Kidney glomerular epithelial cell (primary cell): ENCODE measurements around the gene CFLAR.
"Not testable (repeated sequence)": the region's sequence is repeated elsewhere in the genome, so short reads cannot be mapped to it uniquely, and the experiment has no call there.

Source experiments
- DNase-seq: peaks from one replicate; lab custom pipeline; 2025; lab: John Stamatoyannopoulos, UW

CFLAR gene

DNA sequence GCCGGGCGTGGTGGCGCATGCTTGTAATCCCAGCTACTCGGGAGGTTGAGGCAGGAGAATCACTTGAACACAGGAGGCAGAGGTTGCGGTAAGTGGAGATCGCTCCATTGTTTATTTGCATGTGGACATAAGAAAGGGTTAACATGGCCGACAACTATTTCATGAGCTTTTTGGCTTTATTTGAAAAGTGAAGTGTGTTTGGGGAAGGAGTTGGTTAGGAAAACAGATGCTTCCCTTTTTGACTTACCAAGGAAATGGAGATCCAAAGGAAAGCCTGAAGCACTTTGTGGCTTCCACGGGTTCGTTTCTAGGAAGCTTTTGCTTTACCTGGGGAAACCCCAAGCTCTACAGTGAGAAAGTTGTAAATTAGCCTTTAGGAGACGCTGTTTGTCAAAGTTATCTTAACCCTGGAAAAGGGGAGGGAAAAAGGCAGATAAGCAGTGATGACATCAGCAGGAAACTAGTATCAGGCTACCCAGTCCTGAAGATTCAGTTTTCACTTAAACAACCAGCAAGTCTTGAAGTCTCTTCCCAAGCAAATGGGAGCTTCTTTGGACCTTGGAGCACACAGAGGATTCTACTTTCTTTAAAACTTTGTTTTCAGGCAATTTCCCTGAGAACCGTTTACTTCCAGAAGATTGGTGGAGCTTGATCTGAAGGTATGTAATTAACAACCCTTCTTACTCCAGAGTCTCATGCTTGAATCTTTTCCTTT is 66.8 kb downstream of the CFLAR start, which contains the start of gene CASP10:
TSS of gene CASP10 (plus strand) at position 492 of the 715 bp plus-strand sequence. CDS start 2,637 bp downstream, outside the sequence.
- DNase-seq, result peak; percentile 71

DNA sequence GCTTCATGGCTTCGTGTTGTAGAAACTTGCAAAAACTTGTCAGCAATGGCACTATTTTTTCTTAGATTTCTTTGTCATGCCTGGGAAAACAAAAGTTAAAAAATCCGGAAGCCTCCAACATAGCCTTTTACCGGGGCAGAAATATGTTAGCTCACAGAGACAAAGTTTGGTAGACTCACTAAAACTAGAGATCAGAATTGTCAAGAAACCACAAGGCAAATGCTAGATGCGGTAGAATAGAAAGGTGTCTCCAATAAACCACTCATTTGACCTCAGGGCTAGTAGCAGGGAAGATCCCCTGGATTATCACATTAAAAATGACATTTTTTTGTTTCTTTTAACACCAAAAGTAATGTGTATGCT is 67.4 kb downstream of the CFLAR start:
- DNase-seq, result no peak

DNA sequence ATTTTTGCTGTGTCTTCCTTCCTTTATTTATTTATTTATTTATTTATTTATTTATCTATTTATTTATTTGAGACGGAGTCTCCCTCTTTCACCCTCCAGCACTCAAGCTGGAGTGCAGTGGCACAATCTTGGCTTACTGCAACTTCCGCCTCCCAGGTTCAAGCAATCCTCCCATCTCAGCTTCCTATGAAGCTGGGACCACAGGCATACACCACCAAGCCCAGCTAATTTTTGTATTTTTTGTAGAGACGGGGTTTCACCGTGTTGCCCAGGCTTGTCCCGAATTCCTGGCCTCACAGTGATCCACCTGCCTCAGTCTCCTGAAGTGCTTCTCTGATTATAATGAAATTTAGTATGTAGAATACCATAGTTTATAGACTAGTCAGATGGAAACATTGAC is 67.9 kb downstream of the CFLAR start:
- not testable (repeated sequence) for DNase-seq

DNA sequence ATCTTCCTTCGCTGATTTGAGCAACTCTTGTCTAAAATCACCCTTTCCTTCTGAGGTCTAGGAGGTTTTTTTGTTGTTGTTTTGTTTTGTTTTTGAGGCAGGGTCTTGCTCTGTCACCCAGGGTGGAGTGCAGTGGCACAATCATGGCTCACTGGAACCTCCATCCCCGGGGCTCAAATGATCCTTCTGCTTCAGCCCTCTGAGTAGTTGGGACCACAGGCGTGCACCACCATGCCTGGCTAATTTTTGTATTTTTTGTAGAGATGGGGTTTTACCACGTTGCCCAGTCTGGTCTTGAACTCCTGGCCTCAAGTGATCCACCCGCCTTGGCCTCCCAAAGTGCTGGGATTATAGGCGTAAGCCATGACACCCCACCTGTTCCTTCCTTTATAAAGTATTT is 68.3 kb downstream of the CFLAR start:
- DNase-seq, result not testable (repeated sequence)

DNA sequence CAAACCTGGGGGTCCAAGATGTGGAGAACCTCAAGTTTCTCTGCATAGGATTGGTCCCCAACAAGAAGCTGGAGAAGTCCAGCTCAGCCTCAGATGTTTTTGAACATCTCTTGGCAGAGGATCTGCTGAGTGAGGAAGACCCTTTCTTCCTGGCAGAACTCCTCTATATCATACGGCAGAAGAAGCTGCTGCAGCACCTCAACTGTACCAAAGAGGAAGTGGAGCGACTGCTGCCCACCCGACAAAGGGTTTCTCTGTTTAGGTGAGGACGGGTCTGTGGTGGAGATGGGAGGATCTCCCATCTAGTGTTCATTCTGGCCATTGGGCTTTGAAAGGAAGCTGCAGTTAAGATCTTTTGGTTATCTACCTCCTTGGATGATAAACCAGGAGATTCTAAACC is 69.9 kb downstream of the CFLAR start:
- DNase-seq, result no peak

DNA sequence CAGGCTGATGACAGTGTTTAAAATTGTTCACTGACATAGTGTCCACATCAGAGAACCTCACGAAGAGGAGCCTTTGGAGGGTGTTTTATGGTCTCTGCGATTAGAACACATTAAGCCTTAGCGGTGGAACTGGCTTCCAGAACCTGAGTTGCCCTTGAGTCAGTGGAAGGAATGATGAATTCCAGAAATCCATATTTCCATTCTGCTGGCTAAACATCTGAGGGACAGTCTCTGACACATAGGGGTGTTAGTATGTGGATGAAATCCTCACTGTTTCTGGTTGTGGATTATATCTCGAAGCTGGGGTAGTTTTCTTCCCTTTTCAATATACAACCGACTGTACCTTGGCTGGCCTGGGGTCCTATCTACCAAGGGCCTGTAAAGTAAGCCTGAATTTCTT is 71.0 kb downstream of the CFLAR start:
- DNase-seq, result no peak

DNA sequence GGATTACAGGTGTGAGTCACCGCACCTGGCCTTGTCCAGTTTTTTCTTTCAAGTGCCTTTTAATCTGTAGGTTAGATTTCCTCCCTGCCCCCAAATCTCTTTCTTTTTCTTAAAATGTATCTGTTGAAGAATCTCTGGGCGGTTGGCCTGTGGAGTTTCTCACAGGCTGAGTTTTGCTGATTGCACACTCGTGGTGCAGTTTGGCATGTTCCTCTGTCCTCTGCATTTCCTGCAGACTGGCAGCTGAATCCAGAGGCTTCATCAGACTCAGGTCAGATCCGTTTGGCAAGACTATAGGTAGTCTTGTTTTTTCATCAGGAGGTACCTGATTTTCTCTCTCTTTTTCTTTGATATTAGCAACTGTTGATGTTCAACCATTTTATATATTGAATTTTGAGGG is 72.5 kb downstream of the CFLAR start:
- DNase-seq, result no peak

DNA sequence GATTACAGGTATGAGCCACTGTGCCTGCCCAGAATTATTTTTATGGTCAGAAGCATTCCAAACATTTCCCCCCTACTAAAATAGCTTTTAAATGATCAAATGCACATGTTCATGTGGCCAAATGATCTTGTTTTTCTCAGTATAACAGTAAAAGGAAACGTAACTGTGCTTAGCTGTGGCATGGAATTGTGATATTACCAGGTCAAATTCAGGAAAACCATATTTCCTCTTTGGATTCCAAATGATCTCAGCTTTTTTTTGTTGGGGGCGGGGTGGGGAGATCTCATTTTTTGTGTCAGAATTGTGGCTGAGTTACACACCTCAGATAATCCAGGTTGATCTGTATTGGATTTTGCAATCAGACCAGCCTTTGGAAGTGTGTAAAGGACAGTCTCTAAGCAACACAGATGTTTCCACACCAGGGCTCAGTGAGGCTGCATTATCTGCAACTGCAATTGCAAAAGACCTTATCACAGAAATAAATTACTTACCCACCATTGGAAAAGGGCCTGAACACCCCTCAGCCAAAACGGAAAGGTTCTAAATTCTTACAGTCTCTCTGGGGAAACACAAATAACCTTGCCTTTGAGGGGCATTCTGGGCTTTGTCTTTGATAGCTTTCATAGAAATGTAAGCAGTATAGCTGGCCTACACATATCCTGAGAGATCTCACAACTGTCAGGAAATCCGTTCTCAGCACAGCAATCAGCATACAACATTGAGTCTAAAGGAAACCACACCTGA is 75.3 kb downstream of the CFLAR start:
- no peak for DNase-seq

DNA sequence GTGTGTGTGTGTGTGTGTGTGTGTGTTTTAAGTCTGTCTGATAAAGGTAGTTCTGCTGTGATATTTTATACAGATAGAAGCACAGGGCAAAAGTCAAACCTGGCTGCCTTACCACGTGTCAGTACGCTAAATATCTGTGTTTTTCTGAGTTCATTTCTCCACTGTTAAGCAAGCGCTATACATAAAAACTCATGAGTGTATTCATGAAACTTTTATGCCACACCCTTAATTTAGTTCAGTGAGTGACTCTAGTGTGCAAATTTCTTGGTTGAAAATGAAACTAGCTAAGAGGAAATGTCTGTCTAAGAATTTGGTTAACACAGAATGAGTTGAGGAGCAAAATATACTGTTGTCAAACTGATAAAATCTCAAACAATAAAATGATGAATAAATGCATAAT is 78.1 kb downstream of the CFLAR start:
- no peak for DNase-seq

DNA sequence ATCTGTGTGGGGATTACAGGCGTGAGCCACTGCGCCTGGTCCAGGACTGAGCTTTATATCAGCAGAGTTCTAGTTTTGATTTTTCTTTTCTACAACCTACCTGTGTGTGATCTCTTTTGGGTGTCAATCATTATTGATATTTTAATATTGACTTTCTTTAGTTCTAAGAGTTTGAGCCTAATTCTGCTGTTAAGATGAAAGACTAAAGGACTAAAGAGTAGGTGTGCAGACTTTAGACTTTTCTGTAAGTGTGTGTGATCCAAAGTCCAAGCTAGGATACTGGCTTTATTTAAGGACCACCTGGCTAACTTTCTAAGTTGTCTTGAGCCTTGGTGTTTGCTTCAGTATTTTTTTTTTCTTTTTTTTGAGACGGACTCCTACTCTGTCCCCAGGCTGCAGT is 79.4 kb downstream of the CFLAR start:
- DNase-seq, result no peak

DNA sequence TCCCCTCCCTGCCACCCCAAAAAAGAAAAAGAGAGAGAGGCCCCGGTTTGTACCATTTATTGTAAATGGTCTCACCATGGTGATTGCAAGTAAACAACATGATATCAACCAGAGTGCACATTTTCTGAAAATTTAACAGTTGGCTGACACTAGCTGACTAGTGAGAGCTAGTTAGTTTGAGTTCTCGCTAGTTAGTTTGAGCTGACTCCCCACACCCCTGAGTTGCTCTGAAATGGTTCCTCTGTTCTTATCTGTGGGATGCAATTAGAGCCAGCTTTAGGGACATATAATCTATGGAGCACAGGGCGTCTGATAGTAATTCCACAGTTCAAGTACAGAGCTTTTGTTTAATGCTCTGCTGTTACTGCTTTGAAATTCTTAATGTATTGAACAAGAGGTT is 80.0 kb downstream of the CFLAR start:
- no peak for DNase-seq

DNA sequence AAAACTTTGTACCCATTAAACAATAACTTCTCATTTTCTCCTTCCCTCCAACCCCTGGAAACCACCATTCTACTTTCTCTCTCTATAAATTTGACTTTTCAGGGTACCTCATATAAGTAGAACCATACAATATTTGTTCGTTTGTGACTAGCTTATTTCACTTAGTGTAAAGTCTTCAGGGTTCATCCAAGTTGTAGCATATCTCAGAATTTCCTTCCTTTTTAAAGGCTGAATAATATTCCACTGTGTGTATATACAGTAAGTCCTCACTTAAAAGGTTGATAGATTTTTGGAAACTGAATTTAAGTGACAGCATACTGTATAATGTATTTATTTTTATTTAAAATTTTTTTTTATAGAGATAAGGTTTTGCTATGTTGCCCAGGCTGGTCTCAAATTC is 80.8 kb downstream of the CFLAR start:
- no peak for DNase-seq

DNA sequence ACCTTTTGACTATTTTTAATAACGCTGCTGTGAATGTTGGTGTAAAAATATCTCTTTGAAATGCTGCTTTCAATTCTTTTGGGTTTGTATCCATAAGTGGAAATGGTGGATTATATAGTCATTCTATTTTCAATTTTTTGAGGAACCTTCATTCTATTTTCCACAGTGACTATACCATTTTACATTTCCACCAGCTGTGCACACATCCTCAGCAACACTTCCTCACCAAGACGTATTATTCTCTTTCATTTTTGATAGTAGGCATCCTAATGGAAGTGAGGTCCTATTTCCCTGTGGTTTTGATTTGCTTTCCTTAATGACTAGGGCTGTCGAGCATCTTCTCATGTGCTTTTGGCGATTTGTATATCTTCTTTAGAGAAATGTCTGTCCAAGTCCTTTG is 81.8 kb downstream of the CFLAR start:
- no peak for DNase-seq

DNA sequence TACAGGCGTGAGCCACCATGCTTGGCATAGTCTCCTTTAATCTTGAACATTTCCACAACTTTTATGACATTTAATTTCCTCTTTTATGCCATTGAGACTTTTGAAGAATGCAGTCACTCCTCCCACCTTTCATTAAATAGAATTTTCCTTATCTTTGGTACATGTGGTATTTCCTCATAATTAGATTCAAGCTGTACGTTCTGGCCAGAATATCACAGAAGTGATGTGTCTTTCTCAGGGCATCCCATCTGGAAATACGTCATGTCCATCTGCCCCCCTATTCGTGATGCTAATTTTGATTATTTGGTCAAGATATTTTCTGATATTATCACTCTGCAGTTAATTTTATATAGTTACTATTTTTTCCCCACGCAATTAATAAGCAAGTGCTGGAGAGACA is 83.9 kb downstream of the CFLAR start:
- DNase-seq, result no peak

DNA sequence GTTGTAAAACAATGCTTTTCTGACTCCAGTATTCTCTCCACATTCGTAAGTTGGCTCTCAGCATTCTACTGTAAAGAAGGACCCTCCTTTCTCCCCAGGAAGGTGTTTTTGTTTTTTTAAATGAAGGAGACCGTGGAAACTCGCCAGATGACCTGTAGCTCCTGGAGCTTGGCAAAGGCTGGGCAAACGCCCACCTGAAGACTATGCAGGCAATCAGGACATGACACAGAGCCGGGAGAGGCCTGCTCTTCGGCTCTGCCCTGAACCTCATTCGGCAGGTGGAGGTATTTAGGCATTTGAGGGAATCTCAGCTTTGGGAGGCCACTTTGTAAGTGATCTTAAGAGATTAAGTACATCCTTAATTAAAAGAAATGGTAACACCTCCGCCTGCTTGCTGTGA is 84.4 kb downstream of the CFLAR start:
- DNase-seq, result no peak

DNA sequence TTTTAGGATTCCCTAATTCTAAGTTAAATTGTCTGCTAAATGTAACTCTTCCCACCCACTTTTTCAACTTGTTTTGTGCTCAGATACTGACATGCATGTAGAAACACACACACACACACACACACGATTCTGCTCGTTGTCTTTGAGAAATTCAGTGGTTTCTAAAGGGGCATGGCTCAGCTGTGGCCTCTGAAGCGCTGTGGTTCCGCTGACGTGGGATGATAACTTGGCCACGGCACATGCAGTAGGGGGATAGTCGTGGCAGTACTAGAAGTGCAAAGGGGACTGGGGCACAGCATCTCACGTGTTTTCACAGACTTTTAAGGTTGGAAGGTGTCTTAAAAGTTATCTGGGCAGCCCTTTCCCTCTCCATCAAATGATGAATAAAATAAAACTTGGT is 85.4 kb downstream of the CFLAR start:
- DNase-seq, result no peak

DNA sequence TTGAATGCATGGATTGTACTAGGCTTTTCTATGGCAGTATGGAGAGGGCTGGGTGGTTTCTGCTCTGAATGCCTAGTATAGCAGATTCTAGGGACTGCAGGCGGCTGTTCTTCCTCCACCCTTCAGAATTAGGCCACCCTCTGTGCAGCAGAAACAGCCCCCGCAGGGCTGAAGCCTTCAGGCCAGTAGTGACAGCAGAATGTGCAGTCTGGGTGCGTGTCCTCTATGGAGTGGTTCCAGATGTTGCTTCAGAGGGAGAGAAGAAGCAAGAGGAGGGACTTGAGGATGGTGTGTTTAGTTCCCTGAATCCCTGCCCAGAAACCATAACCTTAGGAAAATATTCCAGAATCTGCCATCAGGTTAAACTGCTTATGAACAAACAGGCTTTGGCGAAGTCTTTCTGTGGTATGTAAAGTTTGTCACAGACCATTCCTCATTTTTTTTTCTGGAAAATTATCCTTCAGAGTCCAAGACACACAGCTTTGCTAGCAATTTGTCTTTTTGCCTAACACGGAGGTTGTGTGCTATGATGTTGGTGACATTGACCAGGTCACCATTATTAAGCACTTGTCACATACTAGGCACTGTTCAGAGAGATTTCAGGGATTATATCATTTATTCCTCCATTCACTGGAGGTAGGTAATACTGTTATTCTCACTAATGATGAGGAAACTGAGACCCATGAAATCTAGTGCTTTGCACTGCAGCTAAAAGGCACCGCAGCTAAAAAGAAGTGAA is 88.1 kb downstream of the CFLAR start:
- no peak for DNase-seq

DNA sequence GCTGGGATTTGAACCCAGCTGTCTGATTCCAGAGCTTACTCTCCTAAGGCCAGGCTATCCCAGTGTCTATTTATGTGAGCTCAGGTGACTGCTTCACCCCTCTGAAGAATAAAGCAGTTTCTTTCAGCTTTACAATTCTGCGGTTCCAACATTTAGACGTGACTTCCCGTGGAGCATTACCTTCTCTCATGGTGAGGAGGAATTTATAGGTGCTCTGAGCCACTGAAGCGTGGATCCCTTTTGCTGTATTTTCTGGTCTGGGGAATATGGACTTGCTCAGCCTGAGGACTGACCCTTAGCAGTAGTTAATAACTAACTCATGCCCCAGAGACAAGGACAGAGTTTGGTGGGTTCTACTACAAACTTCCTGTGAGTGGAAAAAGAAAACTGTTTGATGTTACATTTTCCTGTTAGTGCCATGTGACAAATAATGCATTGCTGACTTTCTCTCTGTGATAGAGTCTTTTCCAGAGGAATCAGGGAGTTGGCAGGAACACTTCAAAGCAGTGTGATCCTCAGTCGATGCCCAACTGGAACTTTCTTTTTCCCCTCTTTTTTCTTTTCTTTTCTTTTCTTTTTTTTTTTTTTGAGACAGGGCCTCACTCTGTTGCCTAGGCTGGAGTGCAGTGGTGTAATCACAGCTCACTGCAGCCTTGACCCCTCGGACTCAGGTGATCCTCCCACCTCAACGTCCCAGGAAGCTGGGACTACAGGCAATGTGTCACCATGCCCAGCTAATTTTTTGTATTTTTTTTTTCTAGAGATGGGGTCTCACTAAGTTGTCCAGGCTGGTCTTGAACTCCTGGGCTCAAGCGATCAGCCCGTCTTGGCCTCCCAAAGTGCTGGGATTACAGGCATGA is 88.9 kb downstream of the CFLAR start:
- peak; percentile 61 for DNase-seq

DNA sequence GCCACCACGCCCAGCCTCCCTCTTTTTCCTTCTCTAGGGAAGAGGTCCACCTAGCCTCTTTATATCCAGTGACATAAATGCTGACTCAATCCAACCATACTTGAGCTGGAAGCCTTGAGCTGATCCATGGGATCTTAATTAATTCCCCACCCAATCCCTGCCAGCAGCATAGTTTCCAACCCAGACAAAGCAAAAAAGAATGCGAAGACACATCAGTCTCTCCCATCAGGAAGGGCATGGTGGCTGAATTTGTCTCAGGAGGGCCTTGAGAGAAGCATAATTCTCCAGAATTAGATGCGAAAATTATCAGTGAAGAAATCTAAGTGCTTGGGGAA is 89.5 kb downstream of the CFLAR start:
- no peak for DNase-seq

DNA sequence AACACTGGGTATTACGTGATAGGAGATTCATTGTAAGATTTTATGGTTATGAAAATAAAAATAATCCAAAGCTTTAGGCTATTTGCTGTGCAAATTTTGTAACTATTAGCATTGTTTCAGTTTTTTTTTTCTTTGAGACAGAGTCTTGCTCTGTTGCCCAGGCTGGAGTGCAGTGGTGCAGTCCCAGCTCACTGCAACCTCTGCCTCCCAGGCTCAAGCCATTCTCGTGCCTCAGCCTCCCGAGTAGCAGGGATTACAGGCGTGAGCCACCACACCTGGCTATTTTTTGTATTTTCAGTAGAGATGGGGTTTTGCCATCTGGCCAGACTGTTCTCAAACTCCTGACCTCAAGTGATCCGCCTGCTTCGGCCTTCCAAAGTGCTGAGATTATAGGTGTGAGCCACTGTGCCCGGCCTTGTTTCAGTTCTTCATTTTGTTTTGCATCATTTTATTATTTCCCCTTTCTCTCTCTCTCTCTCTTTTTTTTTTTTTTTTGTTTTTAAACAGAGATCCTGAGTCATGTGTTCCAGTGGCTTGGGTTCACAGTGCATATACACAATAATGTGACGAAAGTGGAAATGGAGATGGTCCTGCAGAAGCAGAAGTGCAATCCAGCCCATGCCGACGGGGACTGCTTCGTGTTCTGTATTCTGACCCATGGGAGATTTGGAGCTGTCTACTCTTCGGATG is 92.7 kb downstream of the CFLAR start:
- DNase-seq, result no peak

DNA sequence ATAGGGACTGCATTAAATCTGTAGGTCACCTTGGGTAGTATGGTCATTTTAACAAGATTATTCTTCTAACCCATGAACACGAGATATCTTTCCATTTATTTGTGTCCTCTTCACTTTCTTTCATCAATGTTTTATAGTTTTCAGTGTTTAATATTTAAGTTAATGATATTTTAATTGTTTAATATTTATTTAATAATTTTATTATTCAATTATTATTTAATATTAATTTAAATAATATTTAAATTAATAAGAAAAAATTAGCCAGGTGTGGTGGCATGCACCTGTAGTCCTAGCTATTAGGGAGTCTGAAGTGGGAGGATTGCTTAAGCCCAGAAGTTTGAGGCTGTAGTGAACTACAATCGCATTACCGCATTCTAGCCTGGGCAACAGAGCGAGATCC is 100.0 kb downstream of the CFLAR start:
- no peak for DNase-seq

DNA sequence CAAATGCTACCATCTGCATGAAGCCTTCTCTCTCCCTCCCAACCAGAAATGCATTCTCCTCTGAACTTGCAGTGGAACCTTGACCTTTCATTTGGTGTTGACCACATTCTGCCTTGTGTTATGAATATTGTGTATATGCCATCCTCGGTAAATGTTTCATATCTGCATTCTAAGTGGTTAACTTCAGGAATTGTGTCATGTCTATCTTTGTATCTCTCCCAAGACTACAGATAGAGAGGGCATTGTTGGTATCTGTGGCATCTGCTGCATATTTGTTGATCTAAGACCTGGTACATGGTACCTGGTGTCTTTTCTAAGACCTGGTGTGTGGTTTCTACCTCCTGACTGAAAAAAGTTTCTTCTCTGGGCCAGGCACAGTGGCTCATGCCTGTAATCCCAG is 101.0 kb downstream of the CFLAR start:
- no peak for DNase-seq
